ENCODE results near the gene OSBPL6. TPM values are rescaled to one million over a fixed set of nuclear protein-coding genes. Genes with fewer than 3 reads are reported as not detected.
A peak's percentile ranks its signal among the peaks of the same experiment; 100 is the strongest.

OSBPL6 gene
- total RNA-seq, 8 experiments from 2014 or later, result 6.8 to 16.5 (median 11.2) TPM

DNA sequence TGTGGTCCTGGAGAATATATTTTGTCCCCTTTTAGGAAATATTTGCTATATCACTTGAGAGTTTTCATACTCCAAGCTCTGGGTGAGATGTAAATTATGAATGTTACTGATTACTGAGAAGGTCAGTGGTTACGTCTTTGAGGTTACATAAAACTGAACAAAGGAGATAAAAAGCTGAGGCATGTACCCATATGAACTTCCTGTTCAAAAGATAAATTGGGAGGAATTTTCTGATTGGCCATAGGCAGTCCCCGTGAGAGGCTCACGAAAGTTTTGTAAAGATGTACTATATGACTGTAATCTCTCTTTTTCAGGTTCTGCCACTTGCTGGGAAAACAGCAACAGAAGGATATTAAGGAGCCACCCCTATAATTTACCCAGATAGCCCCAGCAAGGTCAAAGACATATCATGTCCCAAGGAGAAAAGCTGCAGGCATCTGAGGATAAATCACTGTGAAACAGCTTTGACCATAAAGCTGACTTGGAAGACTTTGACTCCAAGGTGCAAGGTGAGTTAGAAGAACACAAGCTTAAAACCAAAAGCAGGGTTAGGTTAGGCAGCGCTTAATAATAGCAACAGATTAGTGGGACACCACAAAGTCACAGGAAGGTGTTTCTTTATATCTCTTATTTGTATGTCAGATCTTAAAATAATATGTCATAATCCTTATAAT, 90.4 kb downstream of the OSBPL6 start:
- in situ Hi-C loops (cut with MboI; ENCODE audit: low pct_unique_long_range_greater_than_20kb in 2 of 9, low sequenced_read_pairs in 9 of 9, unreplicated experiment in 9 of 9), result loop anchor here in 1 of 9 experiments (25.0 kb wide), 1 partner anchor 147 kb away; no protein-coding TSS in a partner anchor
- H3K27ac ChIP-seq, result no peak overlapping the region
- no peak overlapping the region for H3K4me3 ChIP-seq
- WGBS, 10 experiments, result 88 to 100% (median 100%) methylated on average over 1 to 4 of the region's 4 CpGs; no CpG with 5 or more reads in 1 of the 10 experiments
- H3K4me1 ChIP-seq (replicated peaks in 1 of 2), result no peaks in the 10 kb centered on the region
- no peak for ATAC-seq (replicated peaks in 6 of 8)

DNA sequence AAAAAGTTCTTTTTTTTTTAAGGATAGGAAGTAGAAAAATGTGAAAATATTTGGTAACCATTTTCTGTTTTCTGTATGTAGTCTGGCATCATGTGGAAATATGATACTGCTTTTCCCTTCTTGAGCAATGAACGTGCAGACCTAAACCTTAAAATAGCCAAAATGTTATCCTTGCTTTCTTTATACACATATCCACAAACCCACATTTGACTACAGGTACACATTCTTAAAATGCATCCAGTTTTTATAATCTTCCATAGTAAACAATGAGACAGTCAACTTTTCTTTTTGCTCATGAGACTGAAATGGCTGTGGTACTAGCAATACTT, 90.9 kb downstream of the OSBPL6 start:
- Histone ChIP-seq H3K27ac (no peak overlapping the region), H3K4me1 (replicated peaks in 1 of 2) (no peaks in the 10 kb centered on the region), H3K4me3 (no peak overlapping the region)
- ATAC-seq (replicated peaks in 6 of 8), result no peak
- in situ Hi-C loops (cut with MboI; ENCODE audit: low pct_unique_long_range_greater_than_20kb in 2 of 9, low sequenced_read_pairs in 9 of 9, unreplicated experiment in 9 of 9), result loop anchor here in 1 of 9 experiments (25.0 kb wide), 1 partner anchor 148 kb away; no protein-coding TSS in a partner anchor
- WGBS, 10 experiments, result 78 to 100% (median 100%) methylated on average over 1 of the region's 1 CpG; no CpG with 5 or more reads in 1 of the 10 experiments

DNA sequence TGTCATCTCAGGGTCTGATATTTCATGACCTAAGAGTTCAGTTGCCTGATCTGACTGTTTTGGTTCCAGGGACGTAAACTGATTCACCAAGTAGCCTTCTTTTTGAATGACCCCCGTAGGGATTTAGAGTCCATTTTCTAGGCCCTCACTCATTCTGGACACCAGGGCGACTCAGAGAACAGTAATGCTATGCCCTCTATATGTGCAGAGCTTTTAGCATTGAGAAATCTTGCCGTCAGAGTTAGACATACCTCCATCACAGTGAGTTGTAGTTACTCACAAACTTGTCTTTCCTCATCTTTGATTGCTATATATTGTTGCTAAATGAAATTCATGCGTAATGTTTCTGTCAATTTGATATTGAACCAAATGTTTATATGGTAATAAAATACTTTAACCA, 92.3 kb downstream of the OSBPL6 start:
- Histone ChIP-seq H3K27ac (no peak overlapping the region), H3K4me3 (no peak overlapping the region), H3K4me1 (replicated peaks in 1 of 2) (no peaks in the 10 kb centered on the region)
- ATAC-seq (replicated peaks in 6 of 8), result no peak
- 40 to 77% (median 65%) methylated on average over 2 to 5 of the region's 5 CpGs; no CpG with 5 or more reads in 1 of the 10 experiments for WGBS, 10 experiments
- in situ Hi-C loops (cut with MboI; ENCODE audit: low pct_unique_long_range_greater_than_20kb in 2 of 9, low sequenced_read_pairs in 9 of 9, unreplicated experiment in 9 of 9), result loop anchor here in 1 of 9 experiments (25.0 kb wide), 1 partner anchor 149 kb away; no protein-coding TSS in a partner anchor

DNA sequence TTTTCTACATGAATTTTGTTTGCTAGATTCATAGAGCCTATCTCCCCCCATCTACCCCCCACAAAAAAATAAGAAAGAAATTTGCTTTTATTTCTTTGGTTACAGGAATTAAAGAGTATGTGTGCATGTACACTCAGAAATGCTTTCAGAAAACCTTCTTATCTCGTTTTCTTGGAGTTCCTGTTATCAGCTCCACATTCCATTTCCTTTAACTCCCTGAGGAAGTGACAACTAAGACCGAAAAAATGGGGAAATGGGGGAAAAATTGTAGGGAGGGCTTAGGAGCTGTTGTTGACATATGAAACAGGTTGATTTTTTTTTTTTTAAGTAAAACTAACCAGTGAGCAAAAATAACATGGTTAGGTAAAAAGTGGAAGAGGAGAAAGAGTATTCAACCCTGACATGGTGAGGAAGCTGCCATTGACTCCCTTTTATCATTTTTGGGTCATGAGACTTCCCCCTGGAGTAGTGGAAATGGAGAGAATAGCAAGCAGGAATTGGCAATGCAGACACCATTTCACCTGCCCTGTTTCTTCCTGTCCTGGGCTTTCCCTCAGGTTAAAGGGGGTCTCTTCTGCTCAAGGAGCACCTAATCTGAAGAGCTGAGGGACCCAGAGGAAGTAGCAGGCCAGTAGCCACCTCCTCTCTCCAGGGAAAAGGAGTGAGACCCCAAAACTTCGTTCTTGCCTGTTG, 93.5 kb downstream of the OSBPL6 start:
- 30 to 92% (median 86%) methylated on average over 1 to 3 of the region's 3 CpGs; no CpG with 5 or more reads in 2 of the 10 experiments for WGBS, 10 experiments
- no peak for ATAC-seq (replicated peaks in 6 of 8)
- Histone ChIP-seq H3K4me1 (replicated peaks in 1 of 2) (no peaks in the 10 kb centered on the region), H3K4me3 (no peak overlapping the region), H3K27ac (no peak overlapping the region)
- in situ Hi-C loops (cut with MboI; ENCODE audit: low pct_unique_long_range_greater_than_20kb in 2 of 9, low sequenced_read_pairs in 9 of 9, unreplicated experiment in 9 of 9), result loop anchor here in 1 of 9 experiments (25.0 kb wide), 1 partner anchor 150 kb away; no protein-coding TSS in a partner anchor

DNA sequence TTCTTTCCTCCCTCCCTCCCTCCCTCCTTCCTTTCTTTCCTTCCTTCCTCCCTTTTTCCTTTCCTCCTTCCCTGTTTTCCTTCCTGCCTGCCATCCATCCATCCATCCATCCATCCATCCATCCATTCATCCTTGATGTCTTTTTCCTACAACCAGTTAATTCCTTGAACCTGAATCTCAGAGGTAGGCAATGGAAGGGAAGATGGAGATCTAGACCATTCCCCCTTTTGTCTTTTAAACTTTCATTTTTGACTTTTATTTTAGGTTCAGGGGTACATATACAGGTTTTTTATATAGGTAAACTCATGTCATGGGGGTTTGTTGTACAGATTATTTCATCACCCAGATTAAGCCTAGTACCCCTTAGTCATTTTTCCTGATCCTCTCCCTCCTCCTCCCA, 97.4 kb downstream of the OSBPL6 start:
- in situ Hi-C loops (cut with MboI; ENCODE audit: low pct_unique_long_range_greater_than_20kb in 2 of 9, low sequenced_read_pairs in 9 of 9, unreplicated experiment in 9 of 9), result loop anchor here in 1 of 9 experiments (25.0 kb wide), 1 partner anchor 154 kb away; no protein-coding TSS in a partner anchor
- H3K4me1 ChIP-seq (replicated peaks in 1 of 2), result no peaks in the 10 kb centered on the region
- H3K4me3 ChIP-seq, result no peak overlapping the region
- no peak overlapping the region for H3K27ac ChIP-seq
- no peak for ATAC-seq (replicated peaks in 6 of 8)

DNA sequence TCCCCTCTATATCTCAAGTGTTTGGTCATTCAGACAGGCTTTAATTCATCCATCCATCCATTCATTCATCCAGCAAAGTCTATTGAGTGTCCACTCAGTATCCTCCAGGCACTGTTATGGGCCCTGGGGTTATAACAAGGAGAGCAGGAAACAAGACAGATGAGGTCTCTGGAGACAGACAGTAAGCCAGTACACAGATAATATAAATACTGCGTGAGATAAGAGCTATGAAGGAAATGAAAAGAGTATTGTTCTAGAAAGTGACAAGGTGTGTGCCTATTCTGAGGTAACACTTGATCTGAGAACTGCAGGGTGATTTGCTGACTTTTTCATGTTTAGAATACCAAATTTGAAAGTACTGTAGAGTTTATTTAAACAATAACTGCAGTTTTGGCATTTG, 98.3 kb downstream of the OSBPL6 start:
- no peak for ATAC-seq (replicated peaks in 6 of 8)
- H3K4me3 ChIP-seq, result no peak overlapping the region
- in situ Hi-C loops (cut with MboI; ENCODE audit: low pct_unique_long_range_greater_than_20kb in 2 of 9, low sequenced_read_pairs in 9 of 9, unreplicated experiment in 9 of 9), result loop anchor here in 1 of 9 experiments (25.0 kb wide), 1 partner anchor 155 kb away; no protein-coding TSS in a partner anchor
- WGBS, 10 experiments, result 83 to 100% (median 100%) methylated on average over 1 of the region's 1 CpG; no CpG with 5 or more reads in 3 of the 10 experiments
- no peaks in the 10 kb centered on the region for H3K4me1 ChIP-seq (replicated peaks in 1 of 2)
- H3K27ac ChIP-seq, result no peak overlapping the region

DNA sequence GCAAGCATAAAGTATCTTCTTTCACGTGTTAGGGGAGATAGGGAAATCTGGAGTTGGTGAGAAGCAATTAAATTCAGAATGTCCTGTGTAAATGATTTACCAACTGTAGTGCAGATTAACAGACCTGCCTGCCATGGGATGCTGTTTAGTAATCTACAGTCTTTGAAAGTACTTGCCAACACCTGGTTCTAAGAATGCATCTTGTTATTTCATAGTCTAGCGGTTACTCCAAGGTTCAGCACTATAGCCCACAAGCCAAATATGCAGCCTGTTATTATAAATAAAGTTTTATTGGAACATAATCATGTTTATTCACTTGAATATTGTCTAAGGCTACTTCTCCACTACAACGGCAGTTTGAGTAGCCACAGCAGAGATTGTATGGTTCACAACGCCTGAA, 100.8 kb downstream of the OSBPL6 start:
- Histone ChIP-seq H3K4me1 (replicated peaks in 1 of 2) (no peaks in the 10 kb centered on the region), H3K4me3 (no peak overlapping the region), H3K27ac (no peak overlapping the region)
- ATAC-seq (replicated peaks in 6 of 8), result no peak
- 42 to 74% (median 67%) methylated on average over 1 to 4 of the region's 4 CpGs for WGBS, 10 experiments
- in situ Hi-C loops (cut with MboI; ENCODE audit: low pct_unique_long_range_greater_than_20kb in 2 of 9, low sequenced_read_pairs in 9 of 9, unreplicated experiment in 9 of 9), result loop anchor here in 1 of 9 experiments (25.0 kb wide), 1 partner anchor 158 kb away; no protein-coding TSS in a partner anchor

DNA sequence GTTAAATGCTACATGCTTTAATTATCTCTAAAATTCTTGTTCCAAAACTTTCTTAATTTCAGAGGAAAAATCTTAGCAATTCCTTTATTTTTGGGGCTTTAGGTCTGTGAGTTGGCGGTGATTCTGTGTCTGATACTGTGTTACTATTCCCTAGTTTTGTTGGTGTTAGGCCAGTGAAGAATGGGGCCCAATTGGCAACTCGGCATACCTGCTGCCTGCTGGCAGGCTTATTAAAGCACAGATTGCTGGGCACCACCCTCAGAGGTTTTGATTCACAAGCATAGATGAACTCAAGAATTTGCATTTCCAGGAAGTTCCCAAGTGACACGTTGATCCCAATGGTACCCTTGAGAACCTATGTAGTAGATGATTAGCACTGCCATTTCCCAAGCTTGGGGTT, 101.6 kb downstream of the OSBPL6 start:
- no peak for ATAC-seq (replicated peaks in 6 of 8)
- in situ Hi-C loops (cut with MboI; ENCODE audit: low pct_unique_long_range_greater_than_20kb in 2 of 9, low sequenced_read_pairs in 9 of 9, unreplicated experiment in 9 of 9), result loop anchor here in 1 of 9 experiments (25.0 kb wide), 1 partner anchor 159 kb away; no protein-coding TSS in a partner anchor
- WGBS, 10 experiments, result 67 to 97% (median 87%) methylated on average over 1 to 3 of the region's 3 CpGs
- H3K27ac ChIP-seq, result no peak overlapping the region
- H3K4me3 ChIP-seq, result no peak overlapping the region
- no peaks in the 10 kb centered on the region for H3K4me1 ChIP-seq (replicated peaks in 1 of 2)

DNA sequence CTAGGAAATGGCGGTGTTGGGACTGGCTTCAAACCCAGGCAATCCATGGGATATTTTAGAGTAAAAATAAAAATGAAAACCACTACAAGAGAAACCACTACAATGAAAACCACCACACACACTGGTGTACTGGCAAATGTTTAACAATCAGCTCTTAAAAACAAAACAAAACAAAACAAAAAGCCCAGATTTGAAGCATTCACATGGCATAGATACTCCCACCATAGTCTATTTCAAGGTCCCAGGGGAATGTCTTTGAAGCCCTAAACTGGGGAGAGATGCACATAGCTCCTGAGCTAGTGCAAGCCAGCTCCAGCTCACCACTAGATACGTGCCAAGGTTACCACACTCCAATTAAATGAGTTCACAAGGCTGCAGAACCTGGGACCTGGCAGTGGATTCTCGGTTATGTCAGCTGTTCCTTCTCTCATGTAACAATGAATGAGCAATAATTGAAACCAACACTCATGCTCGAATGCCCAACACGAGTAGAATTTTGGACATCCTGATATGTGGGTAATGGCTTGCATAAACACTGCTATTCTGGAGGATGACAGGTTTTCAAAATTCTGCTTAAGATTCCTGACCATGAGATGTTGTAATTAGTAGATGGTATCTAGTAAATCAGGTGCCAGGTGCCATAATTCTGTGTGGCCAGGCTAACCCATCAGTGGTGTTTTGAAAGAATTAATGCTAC, 102.2 kb downstream of the OSBPL6 start:
- in situ Hi-C loops (cut with MboI; ENCODE audit: low pct_unique_long_range_greater_than_20kb in 2 of 9, low sequenced_read_pairs in 9 of 9, unreplicated experiment in 9 of 9), result loop anchor here in 1 of 9 experiments (25.0 kb wide), 1 partner anchor 159 kb away; no protein-coding TSS in a partner anchor
- no peak for ATAC-seq (replicated peaks in 6 of 8)
- Histone ChIP-seq H3K4me3 (no peak overlapping the region), H3K27ac (no peak overlapping the region), H3K4me1 (replicated peaks in 1 of 2) (peaks cover 0 to 6% of the 10 kb centered on the region in 2 donors)
- WGBS, 10 experiments, result 36 to 100% (median 90%) methylated on average over 1 to 5 of the region's 5 CpGs; no CpG with 5 or more reads in 1 of the 10 experiments

DNA sequence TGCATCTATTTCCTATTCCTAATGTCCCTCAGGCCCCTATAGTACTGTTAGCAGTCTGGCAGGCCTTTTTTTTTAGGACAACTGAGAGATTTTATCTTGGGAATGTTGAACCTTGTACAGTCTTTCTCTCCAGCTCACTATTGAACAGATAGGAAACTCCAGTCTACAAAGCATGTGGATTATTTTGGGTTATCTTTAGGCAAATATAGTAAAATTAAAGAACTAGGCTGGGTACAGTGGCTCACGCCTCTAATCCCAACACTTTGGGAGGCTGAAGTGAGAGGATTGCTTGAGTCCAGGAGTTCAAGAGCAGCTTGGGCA, 102.7 kb downstream of the OSBPL6 start:
- no peak overlapping the region for H3K4me3 ChIP-seq
- peaks cover 0 to 6% of the 10 kb centered on the region in 2 donors for H3K4me1 ChIP-seq (replicated peaks in 1 of 2)
- WGBS, 10 experiments, result 67 to 100% (median 100%) methylated on average over 1 of the region's 1 CpG; no CpG with 5 or more reads in 3 of the 10 experiments
- no peak for ATAC-seq (replicated peaks in 6 of 8)
- H3K27ac ChIP-seq, result no peak overlapping the region
- in situ Hi-C loops (cut with MboI; ENCODE audit: low pct_unique_long_range_greater_than_20kb in 2 of 9, low sequenced_read_pairs in 9 of 9, unreplicated experiment in 9 of 9), result loop anchor here in 1 of 9 experiments (25.0 kb wide), 1 partner anchor 160 kb away; no protein-coding TSS in a partner anchor

DNA sequence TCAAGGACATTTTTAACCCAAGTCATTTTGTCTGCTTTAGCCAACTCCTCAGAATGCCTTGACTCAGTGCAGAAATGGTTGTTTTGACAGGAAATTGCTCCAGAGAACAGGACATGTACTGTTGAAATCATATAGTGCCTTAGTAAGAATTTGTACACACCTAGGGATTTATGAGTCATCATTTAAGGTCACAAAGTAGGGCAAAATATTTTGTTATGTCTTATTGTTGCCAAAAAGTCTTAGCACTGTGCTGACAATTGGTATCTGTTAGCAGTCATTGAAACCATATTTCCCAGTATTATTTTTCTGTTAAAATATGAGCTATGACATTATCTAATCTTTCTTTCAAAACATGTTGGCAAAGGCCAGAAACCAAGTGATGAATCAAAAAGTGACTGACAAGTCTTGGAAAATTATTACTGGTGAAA, 104.5 kb downstream of the OSBPL6 start:
- Histone ChIP-seq H3K4me3 (no peak overlapping the region), H3K27ac (no peak overlapping the region), H3K4me1 (replicated peaks in 1 of 2) (peaks cover 0 to 6% of the 10 kb centered on the region in 2 donors)
- in situ Hi-C loops (cut with MboI; ENCODE audit: low pct_unique_long_range_greater_than_20kb in 2 of 9, low sequenced_read_pairs in 9 of 9, unreplicated experiment in 9 of 9), result loop anchor here in 1 of 9 experiments (25.0 kb wide), 1 partner anchor 161 kb away; no protein-coding TSS in a partner anchor
- no peak for ATAC-seq (replicated peaks in 6 of 8)

DNA sequence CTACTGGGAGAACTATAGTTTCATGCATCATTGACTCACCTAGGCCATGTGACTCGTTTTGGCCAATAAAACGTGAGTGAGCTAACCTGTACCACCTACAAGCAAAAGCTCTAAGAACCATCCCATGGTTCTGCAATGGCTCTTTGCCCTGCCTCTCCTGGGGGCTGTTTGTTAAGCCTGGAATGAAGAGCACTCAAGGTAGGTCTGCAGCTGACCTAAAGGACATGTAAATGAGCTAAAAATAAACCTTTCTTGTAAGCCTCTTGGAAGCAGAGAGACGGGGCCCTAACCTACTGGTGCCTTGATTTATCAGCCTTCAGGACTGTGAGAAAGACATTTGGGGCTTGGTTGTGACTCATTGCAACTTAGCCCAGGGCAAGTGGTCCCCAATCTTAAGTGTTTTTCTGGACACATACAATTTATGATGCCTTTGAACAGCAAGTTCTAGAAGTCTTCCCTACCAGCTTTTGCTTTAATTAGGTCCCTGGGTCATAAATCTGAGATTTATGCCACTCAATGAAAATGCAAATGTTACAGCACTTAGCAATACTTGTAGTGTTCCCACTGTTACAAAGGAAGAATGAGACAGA, 107.4 kb downstream of the OSBPL6 start:
- in situ Hi-C loops (cut with MboI; ENCODE audit: low pct_unique_long_range_greater_than_20kb in 2 of 9, low sequenced_read_pairs in 9 of 9, unreplicated experiment in 9 of 9), result no loop called here
- Histone ChIP-seq H3K4me3 (no peak overlapping the region), H3K27ac (no peak overlapping the region), H3K4me1 (replicated peaks in 1 of 2) (peaks cover 0 to 6% of the 10 kb centered on the region in 2 donors)
- peak in 6 of 8 experiments; percentile 42 to 95 (median 85) for ATAC-seq (replicated peaks in 6 of 8)
- WGBS, 10 experiments, result 60 to 100% (median 83%) methylated on average over 2 to 3 of the region's 3 CpGs; no CpG with 5 or more reads in 3 of the 10 experiments
